ENCODE results near the gene LMAN2. TPM values are rescaled to one million over a fixed set of nuclear protein-coding genes. Genes with fewer than 3 reads are reported as not detected.

LMAN2 gene
- total and polyA plus RNA-seq, 3 donors from 2014 or later, result 254 to 355 (median 355) TPM

DNA sequence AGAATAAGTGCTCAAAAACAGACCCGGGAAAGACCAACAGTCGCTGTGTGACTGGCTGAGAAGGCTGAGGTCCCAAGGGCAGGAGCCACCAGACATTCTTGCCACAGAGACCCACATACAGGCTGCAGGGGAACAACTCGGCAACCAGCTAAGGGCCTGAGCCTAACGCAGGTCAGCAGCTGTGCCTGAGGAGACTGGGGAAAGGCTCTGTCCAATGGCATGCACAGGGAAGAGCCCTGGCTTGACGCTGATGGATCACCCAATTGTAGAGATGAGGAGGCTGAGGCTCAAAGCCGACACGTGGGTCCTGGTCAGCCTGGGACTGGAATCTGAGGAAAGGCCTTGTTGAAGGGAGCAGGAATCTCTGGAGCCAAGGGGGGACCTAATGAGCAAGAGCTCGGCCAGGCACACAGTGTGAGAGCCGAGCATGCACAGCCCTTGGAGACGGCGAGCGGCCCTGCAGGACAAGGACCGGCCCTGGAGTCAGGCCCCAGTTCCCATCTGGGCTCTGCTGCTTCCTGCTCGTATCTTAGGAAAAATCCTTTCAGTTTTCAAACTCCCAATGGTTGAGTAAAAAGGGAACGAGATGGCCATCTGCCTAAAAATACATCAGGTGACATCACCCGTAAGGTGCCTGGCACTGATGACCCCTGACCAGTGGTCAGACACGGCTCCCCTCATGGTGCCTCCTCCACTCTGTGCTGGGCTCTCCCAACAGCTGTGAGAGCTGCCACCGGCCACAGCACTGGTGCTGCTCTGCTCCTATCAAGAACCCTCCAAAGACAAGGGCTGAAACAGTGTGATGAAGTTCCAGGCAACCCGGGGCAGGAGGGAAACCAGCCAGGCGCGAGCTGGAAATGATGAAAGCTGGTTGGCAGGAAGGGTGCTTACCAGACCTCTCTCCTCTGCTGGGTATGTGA is 16.4 kb downstream of the LMAN2 start:
- 89 to 91% methylated on average over 20 to 21 of the region's 21 CpGs for WGBS, 2 donors
- DNase-seq, result no peak
- Histone ChIP-seq H3K27ac (no peak overlapping the region), H3K4me3 (no peak overlapping the region), H3K27me3 (no peaks in the 10 kb centered on the region), H3K4me1 (no peaks in the 10 kb centered on the region), H3K36me3 (ENCODE audit: low read depth, missing control alignments) (no peaks in the 10 kb centered on the region), H3K9me3 (no peaks in the 10 kb centered on the region)
- TF ChIP-seq, protein P1, sequence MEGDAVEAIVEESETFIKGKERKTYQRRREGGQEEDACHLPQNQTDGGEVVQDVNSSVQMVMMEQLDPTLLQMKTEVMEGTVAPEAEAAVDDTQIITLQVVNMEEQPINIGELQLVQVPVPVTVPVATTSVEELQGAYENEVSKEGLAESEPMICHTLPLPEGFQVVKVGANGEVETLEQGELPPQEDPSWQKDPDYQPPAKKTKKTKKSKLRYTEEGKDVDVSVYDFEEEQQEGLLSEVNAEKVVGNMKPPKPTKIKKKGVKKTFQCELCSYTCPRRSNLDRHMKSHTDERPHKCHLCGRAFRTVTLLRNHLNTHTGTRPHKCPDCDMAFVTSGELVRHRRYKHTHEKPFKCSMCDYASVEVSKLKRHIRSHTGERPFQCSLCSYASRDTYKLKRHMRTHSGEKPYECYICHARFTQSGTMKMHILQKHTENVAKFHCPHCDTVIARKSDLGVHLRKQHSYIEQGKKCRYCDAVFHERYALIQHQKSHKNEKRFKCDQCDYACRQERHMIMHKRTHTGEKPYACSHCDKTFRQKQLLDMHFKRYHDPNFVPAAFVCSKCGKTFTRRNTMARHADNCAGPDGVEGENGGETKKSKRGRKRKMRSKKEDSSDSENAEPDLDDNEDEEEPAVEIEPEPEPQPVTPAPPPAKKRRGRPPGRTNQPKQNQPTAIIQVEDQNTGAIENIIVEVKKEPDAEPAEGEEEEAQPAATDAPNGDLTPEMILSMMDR (IDR thresholded peaks at IDR 0.05), result no peak
- intact Hi-C loops (cut with DNase I; ENCODE audit: low total_unique reads), result no loop called here

DNA sequence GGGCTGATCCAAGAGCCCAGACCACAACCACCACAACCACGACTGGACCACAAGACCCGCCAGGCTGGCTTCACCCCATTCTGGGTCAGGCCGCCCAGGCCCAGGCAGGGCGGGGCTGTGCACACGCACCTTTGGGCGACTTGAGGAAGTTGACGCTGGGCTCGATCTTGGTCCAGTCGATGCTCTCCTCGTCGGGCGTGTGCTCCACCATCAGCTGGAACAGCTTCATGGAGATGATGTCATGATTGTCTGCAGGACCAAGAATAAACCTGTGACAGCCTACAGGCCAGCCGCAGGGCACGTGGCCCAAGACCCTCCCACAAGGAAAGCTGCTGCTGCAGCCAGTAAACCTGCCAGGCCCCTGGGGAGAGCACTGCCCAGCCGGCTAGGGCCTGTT is 17.3 kb downstream of the LMAN2 start:
- TF ChIP-seq, protein P1 (IDR thresholded peaks at IDR 0.05), result no peak
- no peak for TF ChIP-seq POLR2A (IDR thresholded peaks at IDR 0.05)
- no peak overlapping the region for H3K27ac ChIP-seq
- no peaks in the 10 kb centered on the region for H3K4me1 ChIP-seq
- H3K36me3 ChIP-seq (ENCODE audit: low read depth, missing control alignments), result no peaks in the 10 kb centered on the region
- no peak for DNase-seq
- 80 to 86% methylated on average over 3 to 15 of the region's 15 CpGs for WGBS, 2 donors
- no peaks in the 10 kb centered on the region for H3K27me3 ChIP-seq
- no peaks in the 10 kb centered on the region for H3K9me3 ChIP-seq
- intact Hi-C loops (cut with DNase I; ENCODE audit: low total_unique reads), result no loop called here
- no peak overlapping the region for H3K4me3 ChIP-seq

DNA sequence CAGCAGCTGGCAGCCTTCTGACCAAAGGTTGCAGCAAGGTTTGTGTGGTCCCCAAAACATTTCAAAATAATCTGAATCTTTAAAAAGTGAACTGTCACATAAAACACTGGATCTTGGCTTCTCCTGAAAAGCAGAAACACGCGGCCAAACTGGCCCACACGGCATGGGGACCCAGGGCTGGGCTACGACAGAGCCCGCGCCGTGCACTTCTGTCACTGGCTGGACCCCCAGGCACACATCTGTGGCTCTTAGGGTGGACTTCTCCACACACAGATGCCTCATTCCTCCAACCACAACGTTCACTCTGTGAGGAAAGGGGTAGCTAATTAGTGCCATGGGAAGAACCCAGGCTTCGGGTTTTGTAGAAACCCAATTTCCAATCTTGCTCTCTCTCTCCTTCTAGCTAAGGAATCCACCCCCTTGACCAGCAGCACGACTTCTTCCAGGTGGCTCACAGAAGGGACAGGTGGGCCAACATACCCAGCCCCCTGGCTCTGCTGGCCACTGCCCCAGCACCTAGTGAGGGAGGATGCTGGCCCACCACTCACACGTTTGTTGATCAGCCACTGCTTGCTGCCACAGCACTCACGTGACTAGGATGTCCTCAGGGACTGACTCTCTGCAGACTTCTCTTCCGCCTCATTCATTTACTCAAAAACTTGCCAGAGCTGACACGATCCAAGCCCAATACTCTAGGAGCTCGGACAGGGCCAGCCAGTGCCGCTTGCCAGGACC is 17.9 kb downstream of the LMAN2 start:
- Histone ChIP-seq H3K9me3 (no peaks in the 10 kb centered on the region), H3K27ac (no peak overlapping the region), H3K4me1 (no peaks in the 10 kb centered on the region), H3K27me3 (no peaks in the 10 kb centered on the region), H3K4me3 (no peak overlapping the region), H3K36me3 (ENCODE audit: low read depth, missing control alignments) (no peaks in the 10 kb centered on the region)
- intact Hi-C loops (cut with DNase I; ENCODE audit: low total_unique reads), result no loop called here
- DNase-seq, result no peak
- TF ChIP-seq, protein P1 (IDR thresholded peaks at IDR 0.05), result no peak
- TF ChIP-seq POLR2A (IDR thresholded peaks at IDR 0.05), result no peak
- WGBS, 2 donors, result 89 to 91% methylated on average over 13 to 16 of the region's 16 CpGs

DNA sequence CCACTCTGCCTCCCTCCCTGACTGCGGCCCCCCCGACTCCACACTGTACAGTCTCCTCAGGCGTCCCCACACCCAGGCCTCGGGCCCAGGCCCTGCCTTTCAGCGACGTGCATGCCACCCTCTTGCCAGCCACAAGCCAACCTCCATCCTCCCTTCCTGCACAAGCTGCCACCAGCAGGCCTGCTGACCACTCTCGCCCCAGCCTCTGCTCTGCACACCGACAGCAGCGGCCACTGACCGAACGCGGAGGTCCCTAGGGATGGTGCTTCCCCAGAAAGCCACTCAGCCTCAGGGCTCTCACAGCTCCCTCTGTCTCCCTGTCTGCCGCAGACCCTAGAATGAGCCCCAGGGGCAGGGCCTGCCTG is 18.6 kb downstream of the LMAN2 start:
- Histone ChIP-seq H3K4me1 (no peaks in the 10 kb centered on the region), H3K36me3 (ENCODE audit: low read depth, missing control alignments) (no peaks in the 10 kb centered on the region), H3K27ac (no peak overlapping the region), H3K27me3 (no peaks in the 10 kb centered on the region), H3K9me3 (no peaks in the 10 kb centered on the region), H3K4me3 (no peak overlapping the region)
- DNase-seq, result no peak
- TF ChIP-seq, protein P1 (IDR thresholded peaks at IDR 0.05), result no peak
- TF ChIP-seq POLR2A (IDR thresholded peaks at IDR 0.05), result no peak
- WGBS, 2 donors, result 94 to 100% methylated on average over 4 to 13 of the region's 13 CpGs
- intact Hi-C loops (cut with DNase I; ENCODE audit: low total_unique reads), result no loop called here
